GM18858 (cell line): Measurements from ENCODE around the gene SLF2.
"Not testable (repeated sequence)": the region's sequence is repeated elsewhere in the genome, so short reads cannot be mapped to it uniquely, and the experiment has no call there.

ENCODE experiments used
- ATAC-seq: cut with Tn5 transposase; IDR thresholded peaks from one replicate; pipeline ENCODE4 v1.9.1; 2021; ENCODE audit not compliant: unreplicated experiment

Gene SLF2

GRCh38 chr10:100877461-100877850 is 35.3 kb upstream of the SLF2 start:
- ATAC-seq, result no peak

GRCh38 chr10:100878291-100878910 is 34.4 kb upstream of the SLF2 start:
- ATAC-seq, result no peak

GRCh38 chr10:100879741-100880360 is 32.9 kb upstream of the SLF2 start:
- no peak for ATAC-seq

GRCh38 chr10:100881556-100882213 is 31.1 kb upstream of the SLF2 start:
- ATAC-seq, result no peak

GRCh38 chr10:100882252-100882651 is 30.5 kb upstream of the SLF2 start:
- ATAC-seq, result no peak

- ATAC-seq, result no peak
Observed at GRCh38 chr10:100882671-100883311, 30.0 kb upstream of the SLF2 start.

GRCh38 chr10:100883312-100883821 is 29.4 kb upstream of the SLF2 start:
- ATAC-seq, result no peak

- ATAC-seq, result not testable (repeated sequence)
Observed at GRCh38 chr10:100885611-100886010, 27.2 kb upstream of the SLF2 start.

GRCh38 chr10:100886091-100886490 is 26.7 kb upstream of the SLF2 start:
- no peak for ATAC-seq

- ATAC-seq, result no peak
Observed at GRCh38 chr10:100886521-100886920, 26.2 kb upstream of the SLF2 start.

- ATAC-seq, result no peak
Observed at GRCh38 chr10:100886963-100887362, 25.8 kb upstream of the SLF2 start.

GRCh38 chr10:100887761-100888296 is 24.9 kb upstream of the SLF2 start:
- ATAC-seq, result no peak

- no peak for ATAC-seq
Observed at GRCh38 chr10:100888957-100889356, 23.8 kb upstream of the SLF2 start.

- no peak for ATAC-seq
Observed at GRCh38 chr10:100889546-100889945, 23.2 kb upstream of the SLF2 start.

GRCh38 chr10:100890141-100890672 is 22.6 kb upstream of the SLF2 start:
- no peak for ATAC-seq

- ATAC-seq, result no peak
Observed at GRCh38 chr10:100890673-100891317, 22.0 kb upstream of the SLF2 start.

- no peak for ATAC-seq
Observed at GRCh38 chr10:100894033-100894432, 18.7 kb upstream of the SLF2 start.

GRCh38 chr10:100894589-100895294 is 18.0 kb upstream of the SLF2 start:
- no peak for ATAC-seq

- no peak for ATAC-seq
Observed at GRCh38 chr10:100895346-100895745, 17.4 kb upstream of the SLF2 start.

- no peak for ATAC-seq
Observed at GRCh38 chr10:100895896-100896295, 16.9 kb upstream of the SLF2 start.
